MCF 10A (cell line): Measurements from ENCODE around the gene AGAP1. TPM values are rescaled to one million over a fixed set of nuclear protein-coding genes. Genes with fewer than 3 reads are reported as not detected.

ENCODE experiments used
- BruUV-seq: library from RNA; stranded (reverse); fragments of 400-500 nt; replicated peaks from 2 replicates; lab custom pipeline; 2021; lab: Mats Ljungman, UMichigan
- CTCF ChIA-PET: fragments of 300-600 bp; sonication (Branson Sonifier 250); formaldehyde crosslinking; extraction: SDS; loops from one replicate; lab custom pipeline; 2021; ENCODE audit warnings: antibody characterized with exemption, inconsistent platforms; lab: Yijun Ruan, JAX
- POLR2A ChIA-PET: fragments of 300-600, 350-650 bp; sonication (Branson Sonifier 250); formaldehyde crosslinking; extraction: SDS; loops from one replicate; lab custom pipeline; 2020; ENCODE audit warnings: antibody characterized with exemption, inconsistent platforms; lab: Yijun Ruan, JAX
- DNase-seq: peaks from one replicate; pipeline ENCODE4 v3.0.0-alpha.2; 2018; ENCODE audit not compliant: unreplicated experiment
- H3K27ac Mint-ChIP-seq: one replicate; pipeline ENCODE4 v1.8.0; 2022; ENCODE audit warnings: mild to moderate bottlenecking, low read depth, mixed read lengths; ENCODE audit not compliant: unreplicated experiment
- H3K27me3 Mint-ChIP-seq: one replicate; pipeline ENCODE4 v1.8.0; 2022; ENCODE audit warnings: mixed read lengths; ENCODE audit not compliant: insufficient read depth, unreplicated experiment
- H3K36me3 Mint-ChIP-seq: one replicate; pipeline ENCODE4 v1.8.0; 2022; ENCODE audit warnings: mild to moderate bottlenecking, moderate library complexity, mixed read lengths; ENCODE audit not compliant: insufficient read depth, unreplicated experiment
- H3K4me1 Mint-ChIP-seq: one replicate; pipeline ENCODE4 v1.8.0; 2022; ENCODE audit warnings: mixed read lengths; ENCODE audit not compliant: insufficient read depth, unreplicated experiment
- H3K4me3 Mint-ChIP-seq: one replicate; pipeline ENCODE4 v1.8.0; 2022; ENCODE audit warnings: mild to moderate bottlenecking, moderate library complexity, mixed read lengths; ENCODE audit not compliant: unreplicated experiment
- H3K9me3 Mint-ChIP-seq: one replicate; pipeline ENCODE4 v1.8.0; 2022; ENCODE audit warnings: mixed read lengths; ENCODE audit not compliant: unreplicated experiment
- intact Hi-C: fragments of 100-400 bp; cut with micrococcal nuclease; formaldehyde crosslinking; loops from 2 replicates; pipeline ENCODE4 v1.14.1; 2022
- total RNA-seq: library from RNA; stranded (reverse); gene quantifications from 2 replicates; pipeline ENCODE4 v1.2.3, GENCODE V29; 2022
- TF ChIP-seq, protein P1 (sequence below): fragments of 200-600 bp; IDR thresholded peaks from one replicate; pipeline ENCODE4 v1.8.0; 2022; ENCODE audit warnings: antibody characterized with exemption, mild to moderate bottlenecking; ENCODE audit not compliant: unreplicated experiment

Gene AGAP1
- total RNA-seq, 1 experiment from 2014 or later: 41.3 TPM

GRCh38 chr2:235968155-235968554, 474.3 kb downstream of the AGAP1 start:
- H3K4me3 Mint-ChIP-seq: no peak overlapping the region
- H3K27me3 Mint-ChIP-seq: no peaks in the 10 kb centered on the region
- DNase-seq: no peak
- ChIA-PET CTCF (no interaction called here), POLR2A (interaction anchor here (0.5 kb wide), 1 partner anchor 251 kb away, joined by 3 read pairs; no protein-coding TSS in a partner anchor)
- TF ChIP-seq, protein P1, sequence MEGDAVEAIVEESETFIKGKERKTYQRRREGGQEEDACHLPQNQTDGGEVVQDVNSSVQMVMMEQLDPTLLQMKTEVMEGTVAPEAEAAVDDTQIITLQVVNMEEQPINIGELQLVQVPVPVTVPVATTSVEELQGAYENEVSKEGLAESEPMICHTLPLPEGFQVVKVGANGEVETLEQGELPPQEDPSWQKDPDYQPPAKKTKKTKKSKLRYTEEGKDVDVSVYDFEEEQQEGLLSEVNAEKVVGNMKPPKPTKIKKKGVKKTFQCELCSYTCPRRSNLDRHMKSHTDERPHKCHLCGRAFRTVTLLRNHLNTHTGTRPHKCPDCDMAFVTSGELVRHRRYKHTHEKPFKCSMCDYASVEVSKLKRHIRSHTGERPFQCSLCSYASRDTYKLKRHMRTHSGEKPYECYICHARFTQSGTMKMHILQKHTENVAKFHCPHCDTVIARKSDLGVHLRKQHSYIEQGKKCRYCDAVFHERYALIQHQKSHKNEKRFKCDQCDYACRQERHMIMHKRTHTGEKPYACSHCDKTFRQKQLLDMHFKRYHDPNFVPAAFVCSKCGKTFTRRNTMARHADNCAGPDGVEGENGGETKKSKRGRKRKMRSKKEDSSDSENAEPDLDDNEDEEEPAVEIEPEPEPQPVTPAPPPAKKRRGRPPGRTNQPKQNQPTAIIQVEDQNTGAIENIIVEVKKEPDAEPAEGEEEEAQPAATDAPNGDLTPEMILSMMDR: no peak
- intact Hi-C loops: no loop called here
- BruUV-seq: no TSS peak
- no peak overlapping the region for H3K27ac Mint-ChIP-seq
- H3K9me3 Mint-ChIP-seq: no peaks in the 10 kb centered on the region
- peaks cover 15% of the 10 kb centered on the region for H3K36me3 Mint-ChIP-seq
- no peaks in the 10 kb centered on the region for H3K4me1 Mint-ChIP-seq

DNA sequence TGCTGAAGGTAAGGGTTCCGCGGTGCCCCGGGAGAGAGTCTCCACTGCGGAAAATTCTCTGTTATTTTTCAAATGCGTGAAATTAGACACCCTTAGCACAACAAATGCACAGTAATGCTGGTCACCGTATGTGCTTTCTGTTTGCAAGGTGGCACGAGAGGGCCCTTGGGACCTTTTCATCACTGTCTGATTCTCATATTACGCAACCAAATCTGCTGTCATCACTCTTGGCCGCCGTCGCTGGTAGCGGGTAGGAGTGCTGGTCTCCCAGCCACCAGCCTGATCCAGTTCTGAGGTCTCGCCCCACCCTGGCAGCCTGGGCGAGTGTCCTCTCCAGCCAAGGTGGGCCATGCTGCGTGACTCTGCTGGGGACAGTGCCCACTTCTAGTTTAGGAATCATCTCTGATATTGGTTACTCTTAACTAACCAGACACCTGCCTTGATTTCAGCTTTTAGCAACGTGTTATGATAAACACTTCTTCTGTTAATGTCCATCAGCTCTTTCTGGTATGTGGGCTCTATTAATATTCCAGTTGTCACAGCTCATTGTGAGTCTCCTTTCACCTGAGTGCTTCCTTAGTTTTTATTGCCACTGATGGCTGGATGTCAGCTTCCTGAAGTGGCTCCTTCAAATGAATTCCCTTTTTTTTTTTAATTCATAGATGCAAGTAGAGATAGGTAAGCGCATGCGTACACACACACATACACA, 474.9 kb downstream of the AGAP1 start:
- Mint-ChIP-seq H3K27me3 (no peaks in the 10 kb centered on the region), H3K27ac (no peak overlapping the region), H3K36me3 (peaks cover 15% of the 10 kb centered on the region), H3K4me1 (no peaks in the 10 kb centered on the region), H3K9me3 (no peaks in the 10 kb centered on the region), H3K4me3 (no peak overlapping the region)
- no TSS peak for BruUV-seq
- intact Hi-C loops: no loop called here
- ChIA-PET CTCF (interaction anchor here (0.6 kb wide), 1 partner anchor 253 kb away, joined by 3 read pairs; no protein-coding TSS in a partner anchor), POLR2A (interaction anchor here (0.6 kb wide), 1 partner anchor 947 kb away, joined by 4 read pairs; no protein-coding TSS in a partner anchor)
- TF ChIP-seq, protein P1: no peak
- DNase-seq: no peak

DNA sequence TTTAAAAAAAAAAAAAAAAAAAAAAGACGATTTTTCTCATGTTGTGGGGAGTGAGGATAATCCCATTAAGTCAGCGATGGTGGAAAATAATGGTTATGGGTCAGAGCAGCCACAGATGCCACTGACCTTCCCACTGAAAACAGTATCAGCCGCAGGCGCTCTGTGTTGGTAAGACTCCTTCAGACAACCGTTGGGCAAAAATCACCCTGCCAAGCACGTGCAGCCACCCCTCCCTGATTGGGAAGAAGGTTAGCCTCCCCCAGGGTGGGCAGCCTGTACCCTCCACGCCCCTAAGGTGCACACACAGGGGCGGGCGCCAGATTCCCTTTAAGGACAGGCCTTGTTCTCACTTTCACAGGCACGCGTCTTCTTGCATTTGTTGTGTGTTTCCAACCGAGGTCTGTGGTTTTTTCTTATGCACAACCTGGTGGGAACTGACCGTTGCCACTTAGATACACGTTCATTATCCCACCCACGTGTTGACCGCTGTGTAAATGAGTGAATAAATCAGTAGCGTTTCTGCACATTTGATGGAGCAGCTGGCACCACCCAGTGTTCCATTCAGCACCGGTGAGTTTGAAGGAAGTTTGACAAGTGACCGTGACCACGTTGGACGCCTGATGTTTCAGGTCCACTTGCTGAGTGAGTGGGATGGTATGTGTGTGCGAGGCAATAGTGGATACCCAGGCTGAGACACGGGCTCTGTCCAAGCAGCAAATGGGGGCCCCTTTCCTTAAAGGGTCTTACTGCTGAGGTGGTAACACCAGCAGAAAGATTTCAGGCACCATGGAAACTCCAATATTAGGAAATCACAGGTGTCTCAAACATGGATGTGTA, 476.6 kb downstream of the AGAP1 start:
- Mint-ChIP-seq H3K4me3 (no peak overlapping the region), H3K27ac (no peak overlapping the region), H3K36me3 (peaks cover 13% of the 10 kb centered on the region), H3K27me3 (no peaks in the 10 kb centered on the region), H3K4me1 (no peaks in the 10 kb centered on the region), H3K9me3 (no peaks in the 10 kb centered on the region)
- ChIA-PET CTCF (no interaction called here), POLR2A (no interaction called here)
- TF ChIP-seq, protein P1: no peak
- intact Hi-C loops: no loop called here
- DNase-seq: no peak
- no TSS peak for BruUV-seq

DNA sequence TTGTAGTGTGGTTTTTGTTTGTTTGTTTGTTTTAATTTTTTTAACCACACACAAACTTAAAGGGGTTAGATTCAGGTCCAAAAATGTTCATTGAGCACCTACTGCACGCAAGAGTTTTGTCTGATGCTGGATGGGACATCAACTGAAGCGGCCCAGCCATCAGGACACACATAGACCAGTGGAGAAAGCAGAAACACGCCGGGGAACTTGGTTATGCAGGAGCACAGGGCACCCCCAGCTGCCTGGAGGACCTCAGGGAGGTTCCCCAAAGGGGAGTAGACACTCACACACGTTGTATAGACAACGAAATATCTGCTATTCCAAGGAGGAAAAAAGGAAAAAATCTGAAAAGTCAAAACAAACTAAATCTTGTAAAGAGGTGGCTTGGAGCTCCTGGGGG, 482.7 kb downstream of the AGAP1 start:
- intact Hi-C loops: no loop called here
- TF ChIP-seq, protein P1: no peak
- ChIA-PET POLR2A (no interaction called here), CTCF (interaction anchor here (0.6 kb wide), 1 partner anchor 768 kb away, joined by 3 read pairs; no protein-coding TSS in a partner anchor)
- Mint-ChIP-seq H3K9me3 (no peaks in the 10 kb centered on the region), H3K27me3 (no peaks in the 10 kb centered on the region), H3K4me3 (no peak overlapping the region), H3K36me3 (peaks cover 13% of the 10 kb centered on the region), H3K27ac (no peak overlapping the region), H3K4me1 (no peaks in the 10 kb centered on the region)
- no TSS peak for BruUV-seq
- no peak for DNase-seq
